B cell (primary cell): ENCODE results near the gene ANGPTL5. TPM values are rescaled to one million over a fixed set of nuclear protein-coding genes. Genes with fewer than 3 reads are reported as not detected.

ENCODE experiments used
- ATAC-seq: fragments of 200-7000 bp; cut with Tn5 transposase; one replicate; pipeline ENCODE4 v1.10.0; 2021; ENCODE audit warnings: low read depth, mild to moderate bottlenecking, moderate number of reproducible peaks, moderate library complexity
- CTCF ChIA-PET: fragments of 350-600 bp; sonication (Branson Sonifier 250); formaldehyde crosslinking; loops from one replicate; lab custom pipeline; 2021; ENCODE audit warnings: antibody characterized with exemption, inconsistent platforms; lab: Charles Lee
- POLR2A ChIA-PET: fragments of 350-600 bp; sonication (Branson Sonifier 250); formaldehyde crosslinking; loops from one replicate; lab custom pipeline; 2021; ENCODE audit warnings: antibody characterized with exemption; lab: Charles Lee
- DNase-seq: peaks from one replicate; pipeline ENCODE4 v3.0.0; 2013
- H2AFZ ChIP-seq: 2 replicates; pipeline ENCODE4 v1.6.1; 2012; ENCODE audit warnings: mild to moderate bottlenecking, low read depth, low read length; ENCODE audit not compliant: insufficient read depth, poor library complexity, severe bottlenecking
- H3K27ac ChIP-seq, 2 donors: 1 replicate in 1 of 2; 2 replicates in 1 of 2; pipeline ENCODE4 v1.5.1; 2012 to 2013; ENCODE audit warnings: low read length in 2 of 2, mild to moderate bottlenecking in 2 of 2, moderate library complexity in 1 of 2
- H3K27me3 ChIP-seq, 4 experiments: fragments of 200-600 bp in 1 of 4; sonication (generic) in 1 of 4; replicated peaks in 1 of 4; 1 replicate in 2 of 4; 2 replicates in 2 of 4; pipeline versions ENCODE4 v1.6.1 to v1.7.0; 2013 to 2016; ENCODE audit warnings: low read length in 3 of 4, mild to moderate bottlenecking in 2 of 4, mixed read lengths in 1 of 4, moderate library complexity in 1 of 4; ENCODE audit not compliant: insufficient read depth in 4 of 4, control insufficient read depth in 3 of 4; ENCODE audit errors: control extremely low read depth in 1 of 4
- H3K36me3 ChIP-seq, 2 experiments: replicated peaks in 1 of 2; 1 replicate in 1 of 2; 2 replicates in 1 of 2; pipeline versions ENCODE4 v1.6.1 to v1.7.1; 2013; ENCODE audit warnings: low read length in 1 of 2; ENCODE audit not compliant: insufficient read depth in 2 of 2, control insufficient read depth in 1 of 2; ENCODE audit errors: control extremely low read depth in 1 of 2, extremely low read depth in 1 of 2
- H3K4me1 ChIP-seq, 2 donors: fragments of 200-600 bp in 1 of 2; sonication (generic) in 1 of 2; 1 replicate in 1 of 2; 2 replicates in 1 of 2; pipeline versions ENCODE4 v1.5.1 to v1.6.1; 2013 to 2017; ENCODE audit warnings: low read length in 2 of 2; ENCODE audit not compliant: control insufficient read depth in 2 of 2, insufficient read depth in 2 of 2
- H3K4me2 ChIP-seq: replicated peaks from 2 replicates; pipeline ENCODE3; 2012; ENCODE audit warnings: mild to moderate bottlenecking, low read depth, low read length; ENCODE audit not compliant: poor library complexity, severe bottlenecking
- H3K4me3 ChIP-seq, 5 experiments: fragments of 200-600 bp in 1 of 5; sonication (generic) in 1 of 5; 1 replicate in 3 of 5; 2 replicates in 2 of 5; pipeline versions ENCODE4 v1.5.1 to v1.7.0; 2011 to 2016; ENCODE audit warnings: low read length in 4 of 5, mild to moderate bottlenecking in 4 of 5, low read depth in 2 of 5, control low read depth in 1 of 5, moderate library complexity in 1 of 5; ENCODE audit not compliant: insufficient read depth in 1 of 5; ENCODE audit errors: control extremely low read depth in 1 of 5, extremely low read depth in 1 of 5
- H3K79me2 ChIP-seq: fragments of 200-600 bp; sonication (generic); one replicate; pipeline ENCODE4 v1.6.0; 2016; ENCODE audit warnings: low read length; ENCODE audit not compliant: control insufficient read depth, insufficient read depth
- H3K9ac ChIP-seq: fragments of 200-600 bp; sonication (generic); 2 replicates; pipeline ENCODE4 v1.6.1; 2017; ENCODE audit warnings: mild to moderate bottlenecking, low read length, moderate library complexity
- H3K9me3 ChIP-seq, 3 donors: one replicate each; pipeline versions ENCODE4 v1.6.1 to v1.7.1; 2013; ENCODE audit warnings: low read length in 2 of 3; ENCODE audit not compliant: control insufficient read depth in 2 of 3, insufficient read depth in 1 of 3; ENCODE audit errors: control extremely low read depth in 1 of 3
- H4K20me1 ChIP-seq: 2 replicates; pipeline ENCODE4 v1.6.0; 2012; ENCODE audit warnings: mild to moderate bottlenecking, low read length; ENCODE audit not compliant: insufficient read depth, control insufficient read depth, poor library complexity, severe bottlenecking
- H3K27ac Mint-ChIP-seq: one replicate; pipeline ENCODE4 v1.8.0; 2021; ENCODE audit warnings: mixed read lengths
- H3K27me3 Mint-ChIP-seq: one replicate; pipeline ENCODE4 v1.8.0; 2021; ENCODE audit warnings: mixed read lengths
- H3K4me1 Mint-ChIP-seq: one replicate; pipeline ENCODE4 v1.8.0; 2021; ENCODE audit warnings: mixed read lengths
- H3K4me3 Mint-ChIP-seq: one replicate; pipeline ENCODE4 v1.8.0; 2021; ENCODE audit warnings: mixed read lengths
- H3K9me3 Mint-ChIP-seq: one replicate; pipeline ENCODE4 v1.8.0; 2022; ENCODE audit warnings: mixed read lengths; ENCODE audit not compliant: insufficient read depth
- CTCF ChIP-seq: fragments of 200-600 bp; IDR thresholded peaks from one replicate; pipeline ENCODE4 v1.8.0; 2022; ENCODE audit warnings: antibody characterized with exemption, mild to moderate bottlenecking
- EZH2 ChIP-seq: IDR thresholded peaks from 2 replicates; pipeline ENCODE4 v1.6.1; 2012; ENCODE audit warnings: borderline replicate concordance, low read depth, mild to moderate bottlenecking, moderate library complexity, low read length; ENCODE audit not compliant: insufficient read depth, poor library complexity, severe bottlenecking
- WGBS: methylation state at CpG from one replicate; pipeline ENCODE4 v1.1.5; 2013; ENCODE audit warnings: missing lambda C conversion rate; ENCODE audit not compliant: insufficient coverage; 5-methylcytosine and 5-hydroxymethylcytosine counted together
- intact Hi-C: fragments of 100-400 bp; cut with micrococcal nuclease; formaldehyde crosslinking; loops from one replicate; pipeline ENCODE4 v1.10.0; 2022
- polyA plus RNA-seq: library from polyadenylated mRNA; depleted of rRNA; stranded (reverse); fragments of >200 nt; gene quantifications from 2 replicates; pipeline ENCODE4 v1.2.3, GENCODE V29; 2012
- total RNA-seq, 2 donors: library from RNA; stranded (reverse); fragments of 120-200 nt in 1 of 2; gene quantifications; 1 replicate in 1 of 2; 2 replicates in 1 of 2; pipeline versions ENCODE4 v1.2.3 to v1.2.4, GENCODE V29; 2013 to 2022

ANGPTL5 gene
- total and polyA plus RNA-seq, 2 donors (not counting 1 experiment from before 2014, with no cell fraction given) = not detected

- DNase-seq = peak; percentile 84
- H3K9ac ChIP-seq = peak overlapping the region; percentile 91
- no peaks in the 10 kb centered on the region for H3K9me3 Mint-ChIP-seq
These were observed 481 bp downstream of the ANGPTL5 start for GRCh38 chr11:101915791-101916291.

More at GRCh38 chr11:101915791-101916291, 481 bp downstream of the ANGPTL5 start:
- no peaks in the 10 kb centered on the region for H4K20me1 ChIP-seq
- H3K4me3 ChIP-seq = peak overlapping the region in 4 of 5 experiments; percentile 53 to 88 (median 70)
- Mint-ChIP-seq H3K27me3 (peaks cover 6% of the 10 kb centered on the region), H3K4me1 (peaks cover 23% of the 10 kb centered on the region), H3K4me3 (peak overlapping the region; percentile 96), H3K27ac (peak overlapping the region; percentile 97)
- H3K79me2 ChIP-seq = no peaks in the 10 kb centered on the region
- intact Hi-C loops = loop anchor here (5.0 to 10.0 kb wide), 2 partner anchors 539 to 1234 kb away; partner anchors contain the start of gene TMEM123
- H3K4me1 ChIP-seq = peaks cover 18 to 21% of the 10 kb centered on the region in 2 donors
- peak overlapping the region; percentile 88 for H2AFZ ChIP-seq
- no peak for TF ChIP-seq EZH2
- TF ChIP-seq CTCF = no peak
- H3K36me3 ChIP-seq = no peaks in the 10 kb centered on the region
- WGBS = 0% methylated on average over 2 of the region's 4 CpGs
- no peaks in the 10 kb centered on the region for H3K27me3 ChIP-seq
- H3K9me3 ChIP-seq = no peaks in the 10 kb centered on the region
- H3K4me2 ChIP-seq = peak overlapping the region; percentile 89
- peak overlapping the region; percentile 92 to 99 for H3K27ac ChIP-seq
- POLR2A ChIA-PET = no interaction called here
- peak; percentile 22 for ATAC-seq
- CTCF ChIA-PET = interaction anchor here (1.5 kb wide), 1 partner anchor 90 kb away, joined by 4 read pairs; no protein-coding TSS in a partner anchor
